ENCODE measurements around the gene GLUD1. TPM values are rescaled to one million over a fixed set of nuclear protein-coding genes. Genes with fewer than 3 reads are reported as not detected.
"Not testable (repeated sequence)": the region's sequence is repeated elsewhere in the genome, so short reads cannot be mapped to it uniquely, and the experiment has no call there.

Gene GLUD1
- total RNA-seq, 2 experiments from 2014 or later: 98.5 to 109 TPM

- DNase-seq (ENCODE audit: low spot score); H3K36me3 ChIP-seq (ENCODE audit: insufficient read depth, low read length); H3K4me1 ChIP-seq (ENCODE audit: insufficient read depth, low read length, poor library complexity, severe bottlenecking); H3K9me3 ChIP-seq (ENCODE audit: low read length); CTCF ChIA-PET (ENCODE audit: unreplicated experiment); H3K79me2 ChIP-seq (ENCODE audit: insufficient read depth, low read depth, low read length); H4K20me1 ChIP-seq (ENCODE audit: insufficient read depth, low read length); intact Hi-C loops (cut with micrococcal nuclease; ENCODE audit: unreplicated experiment); POLR2A ChIA-PET; BruUV-seq (replicated peaks); H3K4me2 ChIP-seq (ENCODE audit: low read length); H3K4me3 ChIP-seq (ENCODE audit: low read depth, low read length, poor library complexity, severe bottlenecking); H3K27ac ChIP-seq (ENCODE audit: low read depth, low read length, poor library complexity, severe bottlenecking); H2AFZ ChIP-seq (ENCODE audit: low read length); H3K9me2 ChIP-seq (ENCODE audit: insufficient read depth, low read length): not testable (repeated sequence)
Observed at GRCh38 chr10:87013528-87013927, 81.1 kb downstream of the GLUD1 start.

- H2AFZ ChIP-seq (ENCODE audit: low read length); H3K9me2 ChIP-seq (ENCODE audit: insufficient read depth, low read length); H3K36me3 ChIP-seq (ENCODE audit: insufficient read depth, low read length); intact Hi-C loops (cut with micrococcal nuclease; ENCODE audit: unreplicated experiment); H4K20me1 ChIP-seq (ENCODE audit: insufficient read depth, low read length); POLR2A ChIA-PET; H3K4me3 ChIP-seq (ENCODE audit: low read depth, low read length, poor library complexity, severe bottlenecking); H3K79me2 ChIP-seq (ENCODE audit: insufficient read depth, low read depth, low read length); CTCF ChIA-PET (ENCODE audit: unreplicated experiment); H3K4me2 ChIP-seq (ENCODE audit: low read length); H3K9me3 ChIP-seq (ENCODE audit: low read length); BruUV-seq (replicated peaks); H3K27ac ChIP-seq (ENCODE audit: low read depth, low read length, poor library complexity, severe bottlenecking); DNase-seq (ENCODE audit: low spot score); H3K4me1 ChIP-seq (ENCODE audit: insufficient read depth, low read length, poor library complexity, severe bottlenecking): not testable (repeated sequence)
Observed at GRCh38 chr10:87009134-87009696, 85.4 kb downstream of the GLUD1 start.

GRCh38 chr10:87008303-87008702 lies 86.3 kb downstream of the GLUD1 start:
- CTCF ChIA-PET (ENCODE audit: unreplicated experiment); H4K20me1 ChIP-seq (ENCODE audit: insufficient read depth, low read length); POLR2A ChIA-PET: not testable (repeated sequence)

GRCh38 chr10:87007674-87008073 lies 87.0 kb downstream of the GLUD1 start:
- H3K4me2 ChIP-seq (ENCODE audit: low read length); DNase-seq (ENCODE audit: low spot score); H3K36me3 ChIP-seq (ENCODE audit: insufficient read depth, low read length); BruUV-seq (replicated peaks); H3K4me1 ChIP-seq (ENCODE audit: insufficient read depth, low read length, poor library complexity, severe bottlenecking); H3K9me2 ChIP-seq (ENCODE audit: insufficient read depth, low read length); H3K27ac ChIP-seq (ENCODE audit: low read depth, low read length, poor library complexity, severe bottlenecking); H3K9me3 ChIP-seq (ENCODE audit: low read length); intact Hi-C loops (cut with micrococcal nuclease; ENCODE audit: unreplicated experiment); H2AFZ ChIP-seq (ENCODE audit: low read length); POLR2A ChIA-PET; CTCF ChIA-PET (ENCODE audit: unreplicated experiment); H3K4me3 ChIP-seq (ENCODE audit: low read depth, low read length, poor library complexity, severe bottlenecking); H3K79me2 ChIP-seq (ENCODE audit: insufficient read depth, low read depth, low read length); H4K20me1 ChIP-seq (ENCODE audit: insufficient read depth, low read length): not testable (repeated sequence)

More at GRCh38 chr10:87008303-87008702, 86.3 kb downstream of the GLUD1 start:
- DNase-seq (ENCODE audit: low spot score); intact Hi-C loops (cut with micrococcal nuclease; ENCODE audit: unreplicated experiment); H3K9me3 ChIP-seq (ENCODE audit: low read length); H3K36me3 ChIP-seq (ENCODE audit: insufficient read depth, low read length); H3K4me2 ChIP-seq (ENCODE audit: low read length); H3K9me2 ChIP-seq (ENCODE audit: insufficient read depth, low read length); H3K4me1 ChIP-seq (ENCODE audit: insufficient read depth, low read length, poor library complexity, severe bottlenecking); H2AFZ ChIP-seq (ENCODE audit: low read length); BruUV-seq (replicated peaks); H3K27ac ChIP-seq (ENCODE audit: low read depth, low read length, poor library complexity, severe bottlenecking); H3K4me3 ChIP-seq (ENCODE audit: low read depth, low read length, poor library complexity, severe bottlenecking); H3K79me2 ChIP-seq (ENCODE audit: insufficient read depth, low read depth, low read length): not testable (repeated sequence)

GRCh38 chr10:87007124-87007523 lies 87.5 kb downstream of the GLUD1 start:
- H3K4me3 ChIP-seq (ENCODE audit: low read depth, low read length, poor library complexity, severe bottlenecking); BruUV-seq (replicated peaks); H3K4me2 ChIP-seq (ENCODE audit: low read length); H3K36me3 ChIP-seq (ENCODE audit: insufficient read depth, low read length); H4K20me1 ChIP-seq (ENCODE audit: insufficient read depth, low read length); H3K27ac ChIP-seq (ENCODE audit: low read depth, low read length, poor library complexity, severe bottlenecking); H3K9me3 ChIP-seq (ENCODE audit: low read length); POLR2A ChIA-PET; CTCF ChIA-PET (ENCODE audit: unreplicated experiment); H3K4me1 ChIP-seq (ENCODE audit: insufficient read depth, low read length, poor library complexity, severe bottlenecking); H3K79me2 ChIP-seq (ENCODE audit: insufficient read depth, low read depth, low read length); H2AFZ ChIP-seq (ENCODE audit: low read length); H3K9me2 ChIP-seq (ENCODE audit: insufficient read depth, low read length); DNase-seq (ENCODE audit: low spot score); intact Hi-C loops (cut with micrococcal nuclease; ENCODE audit: unreplicated experiment): not testable (repeated sequence)
